Activated naive CD4-positive, alpha-beta T cell treated with anti-CD3 and anti-CD28 coated beads, Interleukin-2, amount 10 ng/mL, durations not matched to agents 7 days and 5 days (primary cell): ENCODE measurements around the gene MPP3.
"Not testable (repeated sequence)": the region's sequence is repeated elsewhere in the genome, so short reads cannot be mapped to it uniquely, and the experiment has no call there.

ENCODE experiments used
- CTCF ChIA-PET: fragments of 350-600 bp; sonication (Branson Sonifier 250); formaldehyde crosslinking; loops from one replicate; lab custom pipeline; 2021; ENCODE audit warnings: antibody characterized with exemption; lab: Charles Lee
- DNase-seq: peaks from one replicate; pipeline ENCODE4 v3.0.0-alpha.2; 2020
- H3K27ac Mint-ChIP-seq: one replicate; pipeline ENCODE4 v1.8.0; 2021; ENCODE audit warnings: mild to moderate bottlenecking, moderate library complexity, mixed read lengths
- H3K27me3 Mint-ChIP-seq: one replicate; pipeline ENCODE4 v1.8.0; 2021; ENCODE audit warnings: mild to moderate bottlenecking, mixed read lengths
- H3K36me3 Mint-ChIP-seq: one replicate; pipeline ENCODE4 v1.8.0; 2021; ENCODE audit warnings: mixed read lengths
- H3K4me1 Mint-ChIP-seq: one replicate; pipeline ENCODE4 v1.8.0; 2021; ENCODE audit warnings: mixed read lengths
- H3K4me3 Mint-ChIP-seq: one replicate; pipeline ENCODE4 v1.8.0; 2021; ENCODE audit warnings: mild to moderate bottlenecking, moderate library complexity, mixed read lengths
- H3K9me3 Mint-ChIP-seq: one replicate; pipeline ENCODE4 v1.8.0; 2021; ENCODE audit warnings: mixed read lengths

MPP3 gene

DNA sequence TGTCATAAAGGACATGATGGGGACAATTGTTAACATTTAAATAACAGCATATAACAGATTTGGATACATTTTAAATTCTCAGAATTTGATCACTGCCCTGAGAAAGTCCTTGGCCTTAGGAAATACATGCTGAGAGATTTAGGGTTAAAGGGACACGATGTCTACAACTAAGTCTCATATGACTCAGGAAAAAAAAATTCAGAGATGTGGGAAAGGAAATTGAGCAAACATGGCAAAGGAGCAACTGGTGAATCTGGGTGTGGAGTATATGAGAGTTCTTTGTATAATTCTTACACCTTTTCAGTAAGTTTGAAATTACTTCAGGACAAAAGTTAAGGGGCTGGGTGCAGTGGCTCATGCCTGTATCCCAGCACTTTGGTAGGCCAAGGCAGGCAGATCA is 18.2 kb downstream of the MPP3 start:
- H3K9me3 Mint-ChIP-seq, result no peaks in the 10 kb centered on the region
- no peak overlapping the region for H3K4me3 Mint-ChIP-seq
- no peaks in the 10 kb centered on the region for H3K36me3 Mint-ChIP-seq
- peaks cover 29% of the 10 kb centered on the region for H3K27me3 Mint-ChIP-seq
- CTCF ChIA-PET, result no interaction called here
- H3K27ac Mint-ChIP-seq, result no peak overlapping the region
- no peaks in the 10 kb centered on the region for H3K4me1 Mint-ChIP-seq
- DNase-seq, result no peak

- no peaks in the 10 kb centered on the region for H3K36me3 Mint-ChIP-seq
- DNase-seq, result no peak
- H3K4me3 Mint-ChIP-seq, result no peak overlapping the region
- no peaks in the 10 kb centered on the region for H3K9me3 Mint-ChIP-seq
- H3K27ac Mint-ChIP-seq, result no peak overlapping the region
- H3K27me3 Mint-ChIP-seq, result peaks cover 29% of the 10 kb centered on the region
- CTCF ChIA-PET, result no interaction called here
- H3K4me1 Mint-ChIP-seq, result no peaks in the 10 kb centered on the region
Measured at GRCh38 chr17:43814026-43814425, 18.9 kb downstream of the MPP3 start.

DNA sequence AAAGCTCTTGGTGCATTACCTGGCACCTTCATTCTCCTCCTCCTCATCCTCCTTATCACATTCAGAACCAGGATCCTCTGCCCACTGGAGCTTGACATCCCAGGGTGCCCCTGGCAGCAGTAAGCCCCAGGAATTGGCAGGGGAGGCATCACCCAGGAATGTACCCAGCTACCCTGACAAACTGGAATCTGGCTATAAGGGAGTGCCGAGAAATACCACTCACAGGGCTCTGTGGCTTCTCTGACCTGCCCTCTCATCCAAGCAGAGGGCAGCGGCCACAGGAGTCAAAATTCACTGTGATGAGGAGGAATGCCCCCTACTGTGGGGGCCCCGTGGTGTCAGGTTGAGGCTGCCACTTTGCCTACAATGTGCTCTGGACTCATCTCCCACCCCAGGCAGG is 19.6 kb downstream of the MPP3 start:
- Mint-ChIP-seq H3K9me3 (no peaks in the 10 kb centered on the region), H3K4me1 (no peaks in the 10 kb centered on the region), H3K27me3 (peaks cover 29% of the 10 kb centered on the region), H3K27ac (no peak overlapping the region), H3K4me3 (no peak overlapping the region), H3K36me3 (no peaks in the 10 kb centered on the region)
- no peak for DNase-seq
- CTCF ChIA-PET, result no interaction called here

GRCh38 chr17:43812396-43813265 is 20.3 kb downstream of the MPP3 start:
- DNase-seq, result no peak
- no peak overlapping the region for H3K27ac Mint-ChIP-seq
- no peaks in the 10 kb centered on the region for H3K36me3 Mint-ChIP-seq
- CTCF ChIA-PET, result no interaction called here
- no peaks in the 10 kb centered on the region for H3K9me3 Mint-ChIP-seq
- H3K27me3 Mint-ChIP-seq, result peaks cover 29% of the 10 kb centered on the region
- H3K4me3 Mint-ChIP-seq, result no peak overlapping the region
- H3K4me1 Mint-ChIP-seq, result no peaks in the 10 kb centered on the region

GRCh38 chr17:43810823-43811222 is 22.1 kb downstream of the MPP3 start:
- H3K36me3 Mint-ChIP-seq, result no peaks in the 10 kb centered on the region
- H3K27me3 Mint-ChIP-seq, result peaks cover 33% of the 10 kb centered on the region
- no peak overlapping the region for H3K27ac Mint-ChIP-seq
- CTCF ChIA-PET, result interaction anchor here (1.5 kb wide), 1 partner anchor 35 kb away, joined by 4 read pairs; no protein-coding TSS in a partner anchor
- DNase-seq, result no peak
- H3K4me3 Mint-ChIP-seq, result no peak overlapping the region
- H3K4me1 Mint-ChIP-seq, result no peaks in the 10 kb centered on the region
- H3K9me3 Mint-ChIP-seq, result no peaks in the 10 kb centered on the region

GRCh38 chr17:43810226-43810715 is 22.7 kb downstream of the MPP3 start:
- Mint-ChIP-seq H3K4me1 (no peaks in the 10 kb centered on the region), H3K27ac (no peak overlapping the region), H3K9me3 (no peaks in the 10 kb centered on the region), H3K27me3 (peaks cover 33% of the 10 kb centered on the region), H3K4me3 (no peak overlapping the region), H3K36me3 (no peaks in the 10 kb centered on the region)
- DNase-seq, result no peak
- CTCF ChIA-PET, result interaction anchor here (1.5 kb wide), 1 partner anchor 36 kb away, joined by 4 read pairs; no protein-coding TSS in a partner anchor

DNA sequence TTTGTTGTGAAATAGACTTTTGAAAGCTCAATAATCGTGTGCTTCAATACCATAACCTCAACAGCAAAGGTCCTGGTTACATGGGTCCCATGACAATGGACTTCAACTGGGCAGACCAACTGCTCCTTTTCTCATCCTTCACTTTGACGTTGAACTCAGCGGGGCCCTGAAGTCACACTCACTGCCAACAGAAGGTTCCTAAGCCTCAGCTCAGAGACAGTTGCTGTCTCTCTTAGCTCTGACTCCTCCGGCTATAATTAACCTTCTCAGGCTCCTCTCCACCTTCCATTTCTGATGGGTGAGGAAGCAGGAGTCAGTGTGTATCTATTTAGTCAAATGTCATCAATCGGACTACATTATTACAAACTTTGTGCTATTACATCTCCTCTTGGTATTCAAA is 23.8 kb downstream of the MPP3 start:
- Mint-ChIP-seq H3K36me3 (no peaks in the 10 kb centered on the region), H3K9me3 (no peaks in the 10 kb centered on the region), H3K4me1 (no peaks in the 10 kb centered on the region), H3K27me3 (peaks cover 40% of the 10 kb centered on the region), H3K27ac (no peak overlapping the region), H3K4me3 (no peak overlapping the region)
- CTCF ChIA-PET, result interaction anchor here (1.1 kb wide), 1 partner anchor 37 kb away, joined by 3 read pairs; no protein-coding TSS in a partner anchor
- no peak for DNase-seq

- Mint-ChIP-seq H3K4me1 (no peaks in the 10 kb centered on the region), H3K36me3 (no peaks in the 10 kb centered on the region), H3K9me3 (no peaks in the 10 kb centered on the region), H3K27me3 (peaks cover 38% of the 10 kb centered on the region), H3K27ac (no peak overlapping the region), H3K4me3 (no peak overlapping the region)
- no peak for DNase-seq
- CTCF ChIA-PET, result interaction anchor here (0.7 to 1.1 kb wide), 2 partner anchors 38 kb away, joined by 3 read pairs; partner anchors contain the start of gene CD300LG
Measured at GRCh38 chr17:43808076-43808475, 24.9 kb downstream of the MPP3 start.

GRCh38 chr17:43805117-43805516 is 27.8 kb downstream of the MPP3 start:
- DNase-seq, result no peak
- Mint-ChIP-seq H3K27me3 (peaks cover 30% of the 10 kb centered on the region), H3K9me3 (no peaks in the 10 kb centered on the region), H3K27ac (no peak overlapping the region), H3K4me1 (no peaks in the 10 kb centered on the region), H3K36me3 (no peaks in the 10 kb centered on the region), H3K4me3 (no peak overlapping the region)
- CTCF ChIA-PET, result no interaction called here

GRCh38 chr17:43803758-43804157 is 29.2 kb downstream of the MPP3 start:
- Mint-ChIP-seq H3K4me3 (no peak overlapping the region), H3K9me3 (no peaks in the 10 kb centered on the region), H3K27me3 (peaks cover 30% of the 10 kb centered on the region), H3K4me1 (no peaks in the 10 kb centered on the region), H3K27ac (no peak overlapping the region), H3K36me3 (no peaks in the 10 kb centered on the region)
- CTCF ChIA-PET, result interaction anchor here (0.9 kb wide), 1 partner anchor 43 kb away, joined by 3 read pairs; no protein-coding TSS in a partner anchor
- no peak for DNase-seq

DNA sequence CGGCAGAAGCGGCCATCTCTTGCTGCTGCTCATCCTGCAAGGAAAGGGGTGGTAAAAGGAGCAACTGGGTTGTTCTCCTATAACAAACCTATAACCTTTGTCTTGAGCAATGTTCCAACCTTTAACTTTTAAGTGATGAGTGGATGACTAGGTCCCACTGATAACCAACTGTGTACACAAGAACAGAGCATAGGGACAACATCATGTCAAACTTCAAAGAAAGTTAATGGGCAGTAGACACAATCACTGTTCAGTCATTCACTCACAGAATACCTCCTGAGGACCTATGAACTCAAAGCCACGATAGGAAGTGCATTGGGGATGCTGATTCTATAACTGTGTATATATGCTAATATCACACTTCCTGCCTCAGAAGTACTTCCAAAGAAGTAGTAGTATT is 31.1 kb downstream of the MPP3 start:
- H3K27me3 Mint-ChIP-seq, result peaks cover 44% of the 10 kb centered on the region
- no peak overlapping the region for H3K4me3 Mint-ChIP-seq
- no peaks in the 10 kb centered on the region for H3K36me3 Mint-ChIP-seq
- H3K27ac Mint-ChIP-seq, result no peak overlapping the region
- H3K9me3 Mint-ChIP-seq, result no peaks in the 10 kb centered on the region
- CTCF ChIA-PET, result no interaction called here
- DNase-seq, result no peak
- H3K4me1 Mint-ChIP-seq, result no peaks in the 10 kb centered on the region

GRCh38 chr17:43800736-43801135 is 32.2 kb downstream of the MPP3 start:
- H3K27ac Mint-ChIP-seq, result no peak overlapping the region
- no peaks in the 10 kb centered on the region for H3K4me1 Mint-ChIP-seq
- no peaks in the 10 kb centered on the region for H3K36me3 Mint-ChIP-seq
- CTCF ChIA-PET, result no interaction called here
- no peak overlapping the region for H3K4me3 Mint-ChIP-seq
- H3K9me3 Mint-ChIP-seq, result no peaks in the 10 kb centered on the region
- no peak for DNase-seq
- H3K27me3 Mint-ChIP-seq, result peaks cover 45% of the 10 kb centered on the region

DNA sequence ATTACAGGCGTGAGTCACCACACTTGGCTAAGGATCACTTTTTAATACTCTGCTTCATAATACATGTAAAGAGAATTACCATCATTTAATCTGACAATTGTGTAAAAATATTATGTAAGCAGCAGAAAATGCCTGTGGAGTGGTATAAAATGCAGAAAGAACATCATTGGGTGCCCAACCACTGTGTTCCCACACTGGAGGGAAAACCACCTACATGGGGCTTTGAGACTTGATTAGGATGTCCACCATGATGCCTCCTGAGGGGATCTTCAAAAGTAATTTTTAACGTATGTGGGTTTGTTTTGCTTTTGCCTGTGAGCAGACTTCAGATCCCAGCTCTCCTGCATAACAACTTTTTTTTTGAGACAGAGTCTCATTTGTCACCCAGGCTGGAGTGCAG is 33.9 kb downstream of the MPP3 start:
- H3K9me3 Mint-ChIP-seq, result no peaks in the 10 kb centered on the region
- H3K27ac Mint-ChIP-seq, result no peak overlapping the region
- H3K27me3 Mint-ChIP-seq, result peaks cover 44% of the 10 kb centered on the region
- CTCF ChIA-PET, result no interaction called here
- H3K36me3 Mint-ChIP-seq, result no peaks in the 10 kb centered on the region
- no peak for DNase-seq
- H3K4me3 Mint-ChIP-seq, result no peak overlapping the region
- H3K4me1 Mint-ChIP-seq, result no peaks in the 10 kb centered on the region

DNA sequence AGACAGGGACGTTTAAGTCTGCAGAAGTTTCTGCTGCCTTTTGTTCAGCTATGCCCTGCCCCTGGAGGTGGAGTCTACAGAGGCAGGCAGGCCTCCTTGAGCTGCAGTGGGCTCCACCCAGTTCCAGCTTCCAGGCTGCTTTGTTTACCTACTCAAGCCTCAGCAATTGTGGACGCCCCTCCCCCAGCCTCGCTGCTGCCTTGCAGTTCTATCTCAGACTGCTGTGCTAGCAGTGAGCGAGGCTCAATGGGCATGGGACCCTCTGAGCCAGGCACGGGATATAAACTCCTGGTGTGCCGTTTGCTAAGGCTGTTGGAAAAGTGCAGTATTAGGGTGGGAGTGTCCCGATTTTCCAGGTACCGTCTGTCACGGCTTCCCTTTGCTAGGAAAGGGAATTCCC is 34.9 kb downstream of the MPP3 start:
- H3K36me3 Mint-ChIP-seq, H3K27ac Mint-ChIP-seq, DNase-seq, H3K4me1 Mint-ChIP-seq, H3K9me3 Mint-ChIP-seq, CTCF ChIA-PET, H3K4me3 Mint-ChIP-seq: not testable (repeated sequence)
- peaks cover 36% of the 10 kb centered on the region for H3K27me3 Mint-ChIP-seq

DNA sequence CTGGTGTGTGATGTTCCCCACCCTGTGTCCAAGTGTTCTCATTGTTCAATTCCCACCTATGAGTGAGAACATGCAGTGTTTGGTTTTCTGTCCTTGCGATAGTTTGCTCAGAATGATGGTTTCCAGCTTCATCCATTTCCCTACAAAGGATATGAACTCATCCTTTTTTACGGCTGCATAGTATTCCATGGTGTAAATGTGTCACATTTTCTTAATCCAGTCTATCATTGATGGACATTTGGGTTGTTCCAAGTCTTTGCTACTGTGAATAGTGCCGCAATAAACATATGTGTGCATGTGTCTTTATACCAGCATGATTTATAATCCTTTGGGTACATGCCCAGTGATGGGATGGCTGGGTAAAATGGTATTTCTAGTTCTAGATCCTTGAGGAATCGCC is 40.3 kb downstream of the MPP3 start:
- H3K4me3 Mint-ChIP-seq, CTCF ChIA-PET, H3K9me3 Mint-ChIP-seq, DNase-seq, H3K4me1 Mint-ChIP-seq, H3K36me3 Mint-ChIP-seq, H3K27ac Mint-ChIP-seq: not testable (repeated sequence)
- peaks cover 23% of the 10 kb centered on the region for H3K27me3 Mint-ChIP-seq
